NCI-H1930 (cell line): ENCODE data around the gene NKIRAS1.
"Not testable (repeated sequence)": the region's sequence is repeated elsewhere in the genome, so short reads cannot be mapped to it uniquely, and the experiment has no call there.

Source experiments
- DNase-seq, 2 experiments: peaks; one replicate each; lab custom pipeline; 2025; lab: John Stamatoyannopoulos, UW

The NKIRAS1 gene

GRCh38 chr3:23869977-23870662, 46.7 kb downstream of the NKIRAS1 start:
- DNase-seq, result no peak

GRCh38 chr3:23867838-23868237, 49.0 kb downstream of the NKIRAS1 start:
- no peak for DNase-seq

GRCh38 chr3:23867400-23867799, 49.4 kb downstream of the NKIRAS1 start:
- no peak for DNase-seq

GRCh38 chr3:23865595-23866396, 51.0 kb downstream of the NKIRAS1 start:
- no peak for DNase-seq

GRCh38 chr3:23864931-23865330, 51.9 kb downstream of the NKIRAS1 start:
- DNase-seq, result no peak

GRCh38 chr3:23863060-23863459, 53.7 kb downstream of the NKIRAS1 start:
- no peak for DNase-seq

- no peak for DNase-seq
Observed at GRCh38 chr3:23861689-23862088, 55.1 kb downstream of the NKIRAS1 start.

GRCh38 chr3:23859839-23860382, 56.9 kb downstream of the NKIRAS1 start:
- DNase-seq, result no peak

GRCh38 chr3:23859012-23859743, 57.6 kb downstream of the NKIRAS1 start:
- DNase-seq, result no peak

- DNase-seq, result no peak
Observed at GRCh38 chr3:23856286-23856685, 60.5 kb downstream of the NKIRAS1 start.

- not testable (repeated sequence) for DNase-seq
Observed at GRCh38 chr3:23849462-23849861, 67.3 kb downstream of the NKIRAS1 start.

- no peak for DNase-seq
Observed at GRCh38 chr3:23845326-23846216, 71.2 kb downstream of the NKIRAS1 start.

- no peak for DNase-seq
Observed at GRCh38 chr3:23843869-23844268, 72.9 kb downstream of the NKIRAS1 start.
